Calu3 (cell line): ENCODE results near the gene IBA57. TPM values are rescaled to one million over a fixed set of nuclear protein-coding genes. Genes with fewer than 3 reads are reported as not detected.

ENCODE experiments used
- BruUV-seq: library from RNA; stranded (reverse); fragments of 400-500 nt; replicated peaks from 2 replicates; lab custom pipeline; 2021; lab: Mats Ljungman, UMichigan
- CTCF ChIA-PET: fragments of 300-600 bp; sonication (Branson Sonifier 250); formaldehyde crosslinking; loops from one replicate; lab custom pipeline; 2022; ENCODE audit warnings: antibody characterized with exemption; lab: Charles Lee
- DNase-seq: peaks from one replicate; pipeline ENCODE4 v3.0.0; 2022
- H3K27ac Mint-ChIP-seq: one replicate; pipeline ENCODE4 v1.8.0; 2022; ENCODE audit warnings: mixed read lengths; ENCODE audit not compliant: unreplicated experiment
- H3K27me3 Mint-ChIP-seq: one replicate; pipeline ENCODE4 v1.8.0; 2022; ENCODE audit warnings: mixed read lengths; ENCODE audit not compliant: unreplicated experiment
- H3K36me3 Mint-ChIP-seq: one replicate; pipeline ENCODE4 v1.8.0; 2022; ENCODE audit warnings: mild to moderate bottlenecking, moderate library complexity, mixed read lengths; ENCODE audit not compliant: insufficient read depth, unreplicated experiment
- H3K4me1 Mint-ChIP-seq: one replicate; pipeline ENCODE4 v1.8.0; 2022; ENCODE audit warnings: mild to moderate bottlenecking, low read depth, mixed read lengths; ENCODE audit not compliant: unreplicated experiment
- H3K4me3 Mint-ChIP-seq: one replicate; pipeline ENCODE4 v1.8.0; 2022; ENCODE audit warnings: mild to moderate bottlenecking, low read depth, moderate library complexity, mixed read lengths; ENCODE audit not compliant: unreplicated experiment
- H3K9me3 Mint-ChIP-seq: one replicate; pipeline ENCODE4 v1.8.0; 2022; ENCODE audit warnings: low read depth, mixed read lengths; ENCODE audit not compliant: unreplicated experiment
- intact Hi-C: fragments of 100-400 bp; cut with micrococcal nuclease; formaldehyde crosslinking; loops from one replicate; pipeline ENCODE4 v1.10.0; 2022; ENCODE audit not compliant: unreplicated experiment
- total RNA-seq: library from RNA; stranded (reverse); gene quantifications from 2 replicates; pipeline ENCODE4 v1.2.3, GENCODE V29; 2022
- TF ChIP-seq, protein P1 (sequence below): fragments of 200-600 bp; IDR thresholded peaks from one replicate; pipeline ENCODE4 v1.8.0; 2022; ENCODE audit warnings: antibody characterized with exemption; ENCODE audit not compliant: unreplicated experiment

The IBA57 gene
- total RNA-seq, 1 experiment from 2014 or later, result 9.2 TPM

DNA sequence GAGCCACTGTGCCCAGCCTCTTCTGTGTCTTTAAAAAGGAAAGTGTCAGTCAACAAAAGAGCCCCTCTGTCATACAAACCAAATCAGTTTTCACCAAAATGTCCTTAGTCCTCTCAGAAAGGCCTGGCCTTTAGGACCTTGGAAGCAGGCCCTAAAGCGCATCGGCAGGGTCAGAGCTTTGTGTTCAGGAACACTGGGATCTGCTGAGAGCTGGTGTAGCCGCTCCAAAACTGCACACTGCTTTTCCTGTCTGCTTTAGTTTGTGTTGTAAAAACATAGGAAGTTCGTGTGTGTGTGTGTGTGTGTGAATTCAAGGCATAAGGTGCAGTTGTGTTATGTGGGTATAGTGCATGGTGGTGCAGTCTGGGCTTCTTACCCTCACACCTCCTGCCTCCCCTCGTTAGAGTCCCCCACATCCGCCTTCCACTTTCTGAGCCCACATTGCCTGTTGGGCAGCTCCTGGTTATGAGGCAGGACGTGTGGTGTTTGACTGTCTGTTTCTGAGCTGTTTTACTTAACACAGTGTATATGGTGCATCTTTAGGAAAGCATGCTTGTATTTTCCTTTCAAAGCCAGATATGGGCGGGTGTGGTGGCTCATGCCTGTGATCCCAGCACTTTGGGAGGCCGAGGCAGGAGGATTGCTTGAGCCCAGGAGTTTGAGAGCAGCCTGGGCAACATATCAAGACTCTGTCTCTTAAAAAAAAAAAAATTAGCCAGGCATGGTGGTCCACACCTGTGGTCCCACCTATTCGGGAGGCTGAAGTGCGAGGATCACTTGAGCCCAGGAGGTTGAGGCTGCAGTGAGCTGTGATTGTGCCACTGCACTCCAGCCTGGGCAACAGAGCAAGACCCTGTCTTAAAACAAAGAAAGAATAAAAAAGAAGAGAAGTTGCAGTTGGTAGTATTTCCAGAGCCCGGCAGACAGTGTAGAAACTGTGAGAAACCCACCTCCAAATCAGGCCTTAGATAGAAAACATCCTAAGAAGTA is 12.4 kb downstream of the IBA57 start:
- CTCF ChIA-PET, result no interaction called here
- no peaks in the 10 kb centered on the region for H3K27me3 Mint-ChIP-seq
- no peak overlapping the region for H3K4me3 Mint-ChIP-seq
- H3K36me3 Mint-ChIP-seq, result peaks cover 8% of the 10 kb centered on the region
- H3K4me1 Mint-ChIP-seq, result peaks cover 2% of the 10 kb centered on the region
- no peak overlapping the region for H3K27ac Mint-ChIP-seq
- DNase-seq, result no peak
- BruUV-seq, result TSS peak; percentile 6
- TF ChIP-seq, protein P1, sequence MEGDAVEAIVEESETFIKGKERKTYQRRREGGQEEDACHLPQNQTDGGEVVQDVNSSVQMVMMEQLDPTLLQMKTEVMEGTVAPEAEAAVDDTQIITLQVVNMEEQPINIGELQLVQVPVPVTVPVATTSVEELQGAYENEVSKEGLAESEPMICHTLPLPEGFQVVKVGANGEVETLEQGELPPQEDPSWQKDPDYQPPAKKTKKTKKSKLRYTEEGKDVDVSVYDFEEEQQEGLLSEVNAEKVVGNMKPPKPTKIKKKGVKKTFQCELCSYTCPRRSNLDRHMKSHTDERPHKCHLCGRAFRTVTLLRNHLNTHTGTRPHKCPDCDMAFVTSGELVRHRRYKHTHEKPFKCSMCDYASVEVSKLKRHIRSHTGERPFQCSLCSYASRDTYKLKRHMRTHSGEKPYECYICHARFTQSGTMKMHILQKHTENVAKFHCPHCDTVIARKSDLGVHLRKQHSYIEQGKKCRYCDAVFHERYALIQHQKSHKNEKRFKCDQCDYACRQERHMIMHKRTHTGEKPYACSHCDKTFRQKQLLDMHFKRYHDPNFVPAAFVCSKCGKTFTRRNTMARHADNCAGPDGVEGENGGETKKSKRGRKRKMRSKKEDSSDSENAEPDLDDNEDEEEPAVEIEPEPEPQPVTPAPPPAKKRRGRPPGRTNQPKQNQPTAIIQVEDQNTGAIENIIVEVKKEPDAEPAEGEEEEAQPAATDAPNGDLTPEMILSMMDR, result no peak
- no peaks in the 10 kb centered on the region for H3K9me3 Mint-ChIP-seq
- intact Hi-C loops, result no loop called here

DNA sequence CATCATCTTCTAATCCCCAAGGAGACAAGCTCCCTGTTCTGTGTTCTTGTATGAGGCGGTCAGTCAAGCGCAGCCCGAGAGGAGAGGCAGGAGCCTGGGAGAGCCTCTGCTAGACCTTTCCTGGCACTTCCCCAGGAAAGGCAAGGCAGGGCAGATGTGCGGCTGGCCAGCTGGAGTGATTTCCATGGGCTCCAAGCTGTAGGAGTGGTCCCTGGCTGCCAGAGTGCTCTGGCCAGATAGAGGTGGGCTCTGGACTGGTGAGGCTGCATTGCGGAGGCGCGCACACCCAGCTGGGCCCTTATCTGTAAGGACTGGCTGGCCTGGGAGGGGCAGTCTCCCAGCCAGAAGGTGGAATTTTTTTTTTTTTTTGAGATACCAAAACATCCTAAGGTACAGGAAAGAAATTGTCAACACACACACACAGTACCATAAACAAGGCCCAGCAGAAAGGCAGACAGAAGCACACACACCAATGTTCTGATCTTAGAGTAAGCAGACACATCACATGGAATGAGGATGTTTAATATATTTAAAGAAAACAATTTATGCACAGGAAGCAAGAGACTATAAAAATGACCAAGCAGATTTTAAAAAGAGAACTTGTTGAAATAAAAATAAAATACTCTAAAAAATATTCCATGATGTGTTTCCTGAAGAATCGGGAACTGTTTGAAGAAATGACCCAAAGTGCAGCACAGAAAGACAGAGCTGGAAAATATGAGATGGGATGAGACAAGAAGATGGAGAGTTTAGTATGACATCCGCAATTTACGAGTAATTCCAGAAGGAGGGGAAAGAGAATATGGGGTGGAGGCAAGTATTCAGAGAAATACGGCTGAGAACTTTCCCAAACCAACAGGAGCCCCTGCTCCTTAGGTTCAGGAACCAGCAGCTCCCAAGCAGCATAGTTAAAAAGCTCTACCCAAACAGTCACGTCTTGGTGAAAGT is 13.4 kb downstream of the IBA57 start:
- BruUV-seq, result no TSS peak
- H3K27ac Mint-ChIP-seq, result no peak overlapping the region

DNA sequence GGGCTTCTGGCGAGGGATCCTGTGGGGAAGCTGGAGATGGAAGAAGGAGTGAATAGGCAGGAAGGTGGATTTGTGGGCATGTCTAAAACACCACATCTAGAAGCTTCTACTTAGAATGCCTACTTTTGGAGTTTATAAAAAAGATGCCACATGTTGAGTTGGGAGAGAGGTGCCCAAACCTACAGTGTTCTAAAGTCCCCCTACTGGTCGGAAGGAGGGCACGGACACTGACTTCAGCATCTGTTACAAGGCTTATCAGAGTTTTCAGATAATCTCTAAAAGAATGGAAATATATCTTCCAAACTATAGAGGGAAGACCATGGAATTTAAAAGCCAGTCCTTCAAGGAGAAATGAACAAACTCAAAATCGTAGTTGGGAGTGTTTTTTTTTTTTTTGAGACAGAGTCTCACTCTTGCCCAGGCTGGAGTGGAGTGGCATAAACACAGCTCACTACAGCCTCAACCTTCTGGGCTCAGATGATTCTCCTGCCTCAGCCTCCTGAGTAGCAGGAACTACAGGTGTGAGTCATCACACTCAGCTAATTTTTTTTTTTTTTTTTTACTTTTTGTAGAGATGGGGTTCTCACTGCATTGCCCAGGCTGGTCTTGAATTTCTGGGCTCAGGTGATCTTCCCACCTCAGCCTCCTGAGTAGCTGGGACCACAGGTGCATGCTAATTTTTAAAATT is 14.8 kb downstream of the IBA57 start:
- CTCF ChIA-PET, result interaction anchor here (0.7 kb wide), 5 partner anchors 9 to 1051 kb away, joined by 3 to 4 read pairs (median 3); no protein-coding TSS in a partner anchor
- Mint-ChIP-seq H3K4me3 (no peak overlapping the region), H3K4me1 (no peaks in the 10 kb centered on the region), H3K9me3 (no peaks in the 10 kb centered on the region), H3K36me3 (no peaks in the 10 kb centered on the region), H3K27ac (no peak overlapping the region), H3K27me3 (no peaks in the 10 kb centered on the region)
- no TSS peak for BruUV-seq
- no peak for DNase-seq
- TF ChIP-seq, protein P1, result no peak
- intact Hi-C loops, result no loop called here

More for the DNA sequence above, 13.4 kb downstream of the IBA57 start:
- H3K36me3 Mint-ChIP-seq, result peaks cover 8% of the 10 kb centered on the region
- no peaks in the 10 kb centered on the region for H3K27me3 Mint-ChIP-seq
- TF ChIP-seq, protein P1, result no peak
- no peak for DNase-seq
- H3K4me1 Mint-ChIP-seq, result no peaks in the 10 kb centered on the region
- CTCF ChIA-PET, result no interaction called here
- intact Hi-C loops, result no loop called here
- H3K4me3 Mint-ChIP-seq, result no peak overlapping the region
- H3K9me3 Mint-ChIP-seq, result no peaks in the 10 kb centered on the region
